K562 treated with DMSO at 1 percent for 48 hours (cell line): ENCODE results near the gene DYNLT2. TPM values are rescaled to one million over a fixed set of nuclear protein-coding genes. Genes with fewer than 3 reads are reported as not detected.

Source experiments
- total RNA-seq: library from RNA; unstranded; fragments of 300-600 nt; gene quantifications from 2 replicates; pipeline ENCODE4 v1.2.3, GENCODE V29; 2022; ENCODE audit warnings: low replicate concordance; ENCODE audit errors: extremely low read depth

The DYNLT2 gene, protein sequence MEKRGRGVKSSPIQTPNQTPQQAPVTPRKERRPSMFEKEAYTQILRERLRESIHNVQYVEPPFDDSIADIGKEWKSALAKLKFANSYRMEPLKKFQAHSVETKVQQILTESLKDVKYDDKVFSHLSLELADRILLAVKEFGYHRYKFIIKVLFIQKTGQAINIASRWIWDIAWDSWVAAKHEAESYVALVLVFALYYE
- total RNA-seq, result not detected in 2 replicates

DNA sequence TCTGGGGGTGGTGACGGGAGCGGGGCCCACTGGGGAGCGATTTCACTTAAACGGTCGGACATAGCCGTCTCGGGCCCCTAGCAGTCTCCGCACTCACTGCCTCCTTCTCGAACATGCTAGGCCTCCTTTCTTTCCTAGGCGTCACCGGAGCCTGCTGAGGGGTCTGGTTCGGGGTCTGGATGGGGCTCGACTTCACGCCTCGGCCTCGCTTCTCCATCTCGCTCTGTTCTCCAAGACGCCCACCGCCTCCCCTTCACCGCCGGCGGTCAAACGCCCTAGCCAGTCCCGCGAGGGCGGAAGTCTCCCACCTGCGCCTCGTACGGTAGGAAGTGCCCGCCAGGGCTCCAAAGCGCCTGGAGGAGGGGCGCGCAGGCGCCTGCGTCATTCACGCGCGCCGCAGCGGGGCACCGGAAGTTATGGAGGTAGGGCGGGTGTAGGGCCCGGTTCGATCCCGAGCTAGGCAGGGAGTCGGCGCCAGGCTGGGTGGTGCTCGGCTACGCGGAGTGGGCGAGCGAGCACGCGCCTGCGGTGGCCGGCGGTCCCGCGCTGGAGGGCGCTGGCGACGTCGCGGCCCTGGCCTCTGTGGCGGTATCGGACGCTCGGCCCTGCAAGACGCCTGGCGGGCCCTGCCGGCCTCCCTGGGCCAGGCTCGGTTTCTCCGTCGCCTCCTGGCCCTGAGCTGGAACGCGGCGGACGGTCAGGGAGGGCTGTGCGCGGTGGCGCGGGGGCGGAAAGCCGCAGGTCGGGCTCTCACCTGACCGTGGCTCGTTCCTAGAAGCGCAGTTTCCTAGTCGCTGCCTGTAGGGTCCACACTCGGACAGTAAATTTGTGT lies at the start of gene DYNLT2, which contains the start of gene ERMARD:
Gene DYNLT2 (minus strand): TSS at position 331 of the 832 bp plus-strand sequence. CDS start 114 bp downstream, at position 217.
Gene ERMARD (plus strand): TSS at position 381 of the 832 bp plus-strand sequence. CDS start 36 bp downstream, at position 417.

DNA sequence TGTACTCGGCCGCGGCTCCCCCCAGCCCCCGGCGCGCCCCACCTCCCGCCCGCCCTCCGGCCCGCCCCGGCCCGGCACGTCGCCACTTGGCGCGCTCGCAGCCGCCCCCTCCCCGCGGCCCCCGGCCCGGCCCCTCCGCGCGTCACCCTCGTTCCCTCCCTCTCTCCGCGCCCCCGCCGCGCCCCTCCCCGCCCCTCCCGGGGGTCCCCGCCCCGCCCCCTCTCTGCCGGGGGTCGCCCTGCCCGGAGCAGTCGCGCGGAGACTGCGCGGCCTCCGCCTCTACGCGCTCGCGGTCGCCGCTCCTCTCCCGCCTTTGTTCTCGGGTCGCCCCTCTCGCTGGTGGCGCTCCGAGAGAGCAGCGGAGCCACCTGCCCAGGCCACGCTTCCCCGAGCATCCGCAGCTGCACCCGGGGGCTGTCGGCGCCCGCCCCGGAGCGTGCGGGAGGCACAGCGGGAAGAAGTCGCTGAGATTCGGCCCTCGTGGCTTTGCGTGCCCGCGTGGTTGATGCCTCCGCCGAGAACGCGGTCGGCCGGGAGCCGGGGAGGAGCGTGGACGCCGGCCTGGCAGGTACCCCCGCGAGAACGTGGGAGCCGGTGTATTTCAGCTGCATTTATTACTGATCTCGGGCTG lies 26.8 kb downstream of the DYNLT2 start, which contains the start of gene PHF10:
Gene PHF10 (minus strand): TSS at position 7 of the 631 bp plus-strand sequence. CDS start 569 bp downstream, outside the sequence.

DNA sequence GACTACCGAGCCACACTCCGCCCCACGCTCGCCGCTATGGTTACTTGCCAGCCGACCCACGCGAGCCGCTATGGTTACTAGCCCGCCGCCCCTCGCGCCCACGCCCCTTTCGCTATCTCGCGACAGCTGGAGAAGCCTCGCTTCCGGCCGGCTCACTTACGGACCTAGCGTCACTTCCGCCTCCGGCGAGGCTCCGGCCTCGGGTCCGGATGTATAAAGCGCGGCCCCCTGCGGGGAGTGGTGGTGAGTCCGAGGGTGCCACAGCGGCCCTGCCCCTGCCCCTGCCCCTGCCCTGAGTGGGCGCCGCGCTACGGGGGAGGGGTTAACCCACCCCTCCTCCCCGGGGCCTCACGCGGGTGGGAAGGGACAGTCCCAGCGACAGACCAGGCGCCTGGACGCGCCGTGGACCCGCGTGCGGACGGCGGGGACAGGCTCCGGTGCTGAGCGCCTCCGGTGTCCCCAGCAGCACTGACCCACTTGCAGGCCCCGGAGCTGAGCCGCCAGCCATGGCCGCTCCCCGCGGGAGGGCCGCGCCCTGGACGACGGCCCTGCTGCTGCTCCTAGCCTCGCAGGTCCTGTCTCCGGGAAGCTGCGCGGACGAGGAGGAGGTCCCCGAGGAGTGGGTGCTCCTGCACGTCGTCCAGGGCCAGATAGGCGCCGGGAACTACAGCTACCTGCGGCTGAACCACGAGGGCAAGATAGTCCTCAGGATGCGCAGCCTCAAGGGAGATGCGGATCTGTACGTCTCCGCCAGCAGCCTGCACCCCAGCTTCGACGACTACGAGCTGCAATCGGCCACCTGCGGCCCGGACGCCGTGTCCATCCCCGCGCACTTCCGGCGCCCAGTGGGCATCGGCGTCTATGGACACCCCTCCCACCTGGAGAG lies 49.2 kb downstream of the DYNLT2 start, which contains the start of the genes C6orf120 and WDR27:
Gene C6orf120 (plus strand): TSS at position 173 of the 886 bp plus-strand sequence. CDS start 334 bp downstream, at position 507.
Gene WDR27 (minus strand): TSS at position 76 of the 886 bp plus-strand sequence. CDS start 13,024 bp downstream, outside the sequence.

Other genes with a start within 250 kb of the DYNLT2 start
- not detected in 2 replicates for gene WDR27, start 49.5 kb downstream of the DYNLT2 start, total RNA-seq
- not detected in 2 replicates for gene C6orf120, start 49.4 kb downstream of the DYNLT2 start, total RNA-seq
- not detected in 2 replicates for gene PHF10, start 27.1 kb downstream of the DYNLT2 start, total RNA-seq
- gene ERMARD, start 50 bp upstream of the DYNLT2 start, total RNA-seq, result not detected in 2 replicates